GM21515 (cell line): ENCODE results near the gene MTURN.
A peak's percentile ranks its signal among the peaks of the same experiment; 100 is the strongest.
"Not testable (repeated sequence)": the region's sequence is repeated elsewhere in the genome, so short reads cannot be mapped to it uniquely, and the experiment has no call there.

Experiments
- ATAC-seq: cut with Tn5 transposase; IDR thresholded peaks from one replicate; pipeline ENCODE4 v1.9.1; 2021; ENCODE audit not compliant: unreplicated experiment

Gene MTURN

GRCh38 chr7:30177186-30177585 is 42.4 kb downstream of the MTURN start:
- ATAC-seq = no peak

- ATAC-seq = no peak
These were observed 43.2 kb downstream of the MTURN start for GRCh38 chr7:30177965-30178364.

- ATAC-seq = peak; percentile 89
These were observed 44.1 kb downstream of the MTURN start for GRCh38 chr7:30178748-30179436.

- ATAC-seq = no peak
These were observed 45.9 kb downstream of the MTURN start for GRCh38 chr7:30180718-30181117.

- ATAC-seq = no peak
These were observed 46.4 kb downstream of the MTURN start for GRCh38 chr7:30181211-30181610.

- ATAC-seq = no peak
These were observed 47.1 kb downstream of the MTURN start for GRCh38 chr7:30181736-30182522.

- no peak for ATAC-seq
These were observed 48.0 kb downstream of the MTURN start for GRCh38 chr7:30182814-30183213.

GRCh38 chr7:30183749-30184369 is 49.1 kb downstream of the MTURN start:
- ATAC-seq = no peak

- ATAC-seq = no peak
These were observed 50.2 kb downstream of the MTURN start for GRCh38 chr7:30184791-30185487.

- no peak for ATAC-seq
These were observed 50.7 kb downstream of the MTURN start for GRCh38 chr7:30185496-30185895.

GRCh38 chr7:30186725-30187124 is 51.9 kb downstream of the MTURN start:
- ATAC-seq = no peak

- no peak for ATAC-seq
These were observed 52.7 kb downstream of the MTURN start for GRCh38 chr7:30187513-30187912.

GRCh38 chr7:30188381-30188780 is 53.6 kb downstream of the MTURN start:
- not testable (repeated sequence) for ATAC-seq

- ATAC-seq = no peak
These were observed 54.0 kb downstream of the MTURN start for GRCh38 chr7:30188811-30189210.

GRCh38 chr7:30191809-30192208 is 57.0 kb downstream of the MTURN start:
- ATAC-seq = no peak

- ATAC-seq = peak; percentile 48
These were observed 58.7 kb downstream of the MTURN start for GRCh38 chr7:30193336-30193943.

GRCh38 chr7:30196408-30196807 is 61.6 kb downstream of the MTURN start:
- no peak for ATAC-seq

GRCh38 chr7:30197438-30197837 is 62.7 kb downstream of the MTURN start:
- ATAC-seq = no peak

GRCh38 chr7:30199271-30199670 is 64.5 kb downstream of the MTURN start:
- ATAC-seq = no peak

- ATAC-seq = peak; percentile 8
These were observed 65.8 kb downstream of the MTURN start for GRCh38 chr7:30200591-30200990.

- ATAC-seq = peak; percentile 66
These were observed 66.4 kb downstream of the MTURN start for GRCh38 chr7:30201161-30201666.
